Ascending aorta (tissue), 2 donors: ENCODE data around the gene TEAD1. TPM values are rescaled to one million over a fixed set of nuclear protein-coding genes. Genes with fewer than 3 reads are reported as not detected.
A peak's percentile ranks its signal among the peaks of the same experiment; 100 is the strongest.

ENCODE experiments used
- DNase-seq, 2 donors: peaks; one replicate each; pipeline ENCODE4 v3.0.0-alpha.2; 2019; ENCODE audit warnings: low spot score in 2 of 2
- H3K27ac ChIP-seq, 2 donors: fragments of 200-600 bp; sonication (generic); one replicate each; pipeline ENCODE4 v1.5.1; 2016 to 2017; ENCODE audit warnings: mild to moderate bottlenecking in 1 of 2
- H3K27me3 ChIP-seq: fragments of 200-600 bp; sonication (generic); one replicate; pipeline ENCODE4 v1.5.1; 2017
- H3K36me3 ChIP-seq, 2 donors: fragments of 200-600 bp; sonication (generic); one replicate each; pipeline ENCODE4 v1.5.1; 2016
- H3K4me1 ChIP-seq, 2 donors: fragments of 200-600 bp; sonication (generic); one replicate each; pipeline ENCODE4 v1.5.1; 2016 to 2017; ENCODE audit warnings: mild to moderate bottlenecking in 1 of 2
- H3K4me3 ChIP-seq, 2 donors: fragments of 200-600 bp; sonication (generic); one replicate each; pipeline ENCODE4 v1.5.1; 2016 to 2017; ENCODE audit warnings: mild to moderate bottlenecking in 1 of 2
- H3K9me3 ChIP-seq, 2 donors: fragments of 200-600 bp; sonication (generic); one replicate each; pipeline ENCODE4 v1.5.1; 2016
- intact Hi-C: fragments of 100-400 bp; cut with DNase I; formaldehyde crosslinking; loops from one replicate; pipeline ENCODE4 v1.15.1; 2023
- total RNA-seq: library from RNA; depleted of rRNA; stranded (reverse); fragments of >200 nt; gene quantifications from one replicate; pipeline ENCODE4 v1.1.0, GENCODE V29; 2016
- TF ChIP-seq, protein P1 (sequence below), 3 experiments: fragments of 200-600 bp in 2 of 3; fragments of 450-650 bp in 1 of 3; sonication (generic) in 2 of 3; IDR thresholded peaks; one replicate each; pipeline ENCODE4 v1.5.1; 2016 to 2019; ENCODE audit warnings: antibody characterized with exemption in 3 of 3, mild to moderate bottlenecking in 1 of 3, moderate library complexity in 1 of 3

Gene TEAD1
- total RNA-seq, 1 donor from 2014 or later: 112 TPM

DNA sequence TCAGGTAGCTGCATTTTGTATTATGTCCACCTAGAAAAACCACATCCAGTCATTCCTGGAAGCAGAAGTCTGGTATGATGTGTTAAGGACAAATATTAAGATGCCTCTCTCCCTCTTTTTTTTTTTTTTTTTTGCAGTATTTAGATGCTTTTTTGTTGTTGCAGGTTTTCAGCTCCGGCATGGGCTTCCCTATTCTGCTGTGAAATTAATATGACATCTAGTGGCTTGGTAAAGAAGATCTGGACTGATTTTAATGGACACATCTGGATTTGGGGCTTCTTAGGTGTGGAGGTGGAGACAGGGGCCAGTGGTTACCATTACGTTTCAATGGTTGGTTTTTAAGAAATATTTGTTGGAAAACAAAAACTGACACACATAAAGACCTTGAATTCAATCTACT, 287.4 kb downstream of the TEAD1 start:
- intact Hi-C loops: loop anchor here (5.0 kb wide), 1 partner anchor 381 kb away; no protein-coding TSS in a partner anchor

DNA sequence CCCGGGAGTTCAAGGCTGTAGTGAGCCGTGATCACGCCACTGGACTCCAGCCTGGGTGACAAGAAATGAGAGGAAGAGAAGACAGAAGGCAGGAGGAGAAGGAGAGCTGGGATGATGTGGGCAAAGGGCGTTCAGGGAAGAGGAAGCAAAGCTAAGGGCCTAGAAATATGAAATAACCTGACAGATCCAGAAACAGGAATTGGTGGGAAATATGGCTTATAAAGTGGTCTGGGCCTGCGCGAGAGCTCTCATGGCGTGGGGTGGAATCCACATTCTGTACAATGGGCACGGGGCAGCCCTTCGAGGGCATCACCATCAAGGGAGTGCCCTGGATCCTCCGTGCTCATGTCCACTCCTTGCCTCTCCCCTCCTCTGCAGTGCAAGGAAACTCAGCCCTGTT, 288.1 kb downstream of the TEAD1 start:
- no peak overlapping the region for H3K4me3 ChIP-seq
- no peaks in the 10 kb centered on the region for H3K4me1 ChIP-seq
- H3K36me3 ChIP-seq: no peaks in the 10 kb centered on the region
- TF ChIP-seq, protein P1, sequence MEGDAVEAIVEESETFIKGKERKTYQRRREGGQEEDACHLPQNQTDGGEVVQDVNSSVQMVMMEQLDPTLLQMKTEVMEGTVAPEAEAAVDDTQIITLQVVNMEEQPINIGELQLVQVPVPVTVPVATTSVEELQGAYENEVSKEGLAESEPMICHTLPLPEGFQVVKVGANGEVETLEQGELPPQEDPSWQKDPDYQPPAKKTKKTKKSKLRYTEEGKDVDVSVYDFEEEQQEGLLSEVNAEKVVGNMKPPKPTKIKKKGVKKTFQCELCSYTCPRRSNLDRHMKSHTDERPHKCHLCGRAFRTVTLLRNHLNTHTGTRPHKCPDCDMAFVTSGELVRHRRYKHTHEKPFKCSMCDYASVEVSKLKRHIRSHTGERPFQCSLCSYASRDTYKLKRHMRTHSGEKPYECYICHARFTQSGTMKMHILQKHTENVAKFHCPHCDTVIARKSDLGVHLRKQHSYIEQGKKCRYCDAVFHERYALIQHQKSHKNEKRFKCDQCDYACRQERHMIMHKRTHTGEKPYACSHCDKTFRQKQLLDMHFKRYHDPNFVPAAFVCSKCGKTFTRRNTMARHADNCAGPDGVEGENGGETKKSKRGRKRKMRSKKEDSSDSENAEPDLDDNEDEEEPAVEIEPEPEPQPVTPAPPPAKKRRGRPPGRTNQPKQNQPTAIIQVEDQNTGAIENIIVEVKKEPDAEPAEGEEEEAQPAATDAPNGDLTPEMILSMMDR (IDR thresholded peaks at IDR 0.05): no peak
- H3K27ac ChIP-seq: no peak overlapping the region
- intact Hi-C loops: loop anchor here (5.0 kb wide), 1 partner anchor 380 kb away; no protein-coding TSS in a partner anchor
- no peaks in the 10 kb centered on the region for H3K27me3 ChIP-seq
- no peaks in the 10 kb centered on the region for H3K9me3 ChIP-seq
- DNase-seq: no peak

More for the DNA sequence above, 287.4 kb downstream of the TEAD1 start:
- Histone ChIP-seq H3K4me1 (no peaks in the 10 kb centered on the region), H3K27ac (no peak overlapping the region), H3K36me3 (no peaks in the 10 kb centered on the region), H3K4me3 (no peak overlapping the region), H3K9me3 (no peaks in the 10 kb centered on the region), H3K27me3 (no peaks in the 10 kb centered on the region)
- TF ChIP-seq, protein P1 (IDR thresholded peaks at IDR 0.05): no peak
- no peak for DNase-seq

DNA sequence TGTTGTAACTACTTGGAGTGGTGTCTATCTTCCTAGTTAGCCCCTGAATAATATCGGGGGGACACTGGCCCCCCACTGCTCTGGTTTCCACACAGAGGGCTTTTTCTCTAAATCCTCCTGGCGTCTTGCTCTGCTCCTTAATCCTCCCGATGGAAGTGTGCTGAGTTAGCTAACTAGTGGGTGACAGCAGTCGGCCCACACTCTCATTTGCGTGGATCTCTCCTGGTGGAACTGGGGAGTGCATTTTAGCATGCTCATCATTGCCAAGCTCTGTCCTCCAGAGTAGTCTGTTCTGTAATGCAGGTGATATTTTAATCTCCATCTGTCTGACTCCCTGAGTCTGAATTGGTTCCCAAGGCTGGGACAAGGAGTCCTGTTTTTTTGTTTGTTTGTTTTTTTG, 288.8 kb downstream of the TEAD1 start:
- H3K4me1 ChIP-seq: no peaks in the 10 kb centered on the region
- intact Hi-C loops: loop anchor here (5.0 kb wide), 1 partner anchor 379 kb away; no protein-coding TSS in a partner anchor
- no peaks in the 10 kb centered on the region for H3K27me3 ChIP-seq
- no peaks in the 10 kb centered on the region for H3K9me3 ChIP-seq
- H3K36me3 ChIP-seq: no peaks in the 10 kb centered on the region
- no peak for DNase-seq
- no peak overlapping the region for H3K4me3 ChIP-seq
- TF ChIP-seq, protein P1 (IDR thresholded peaks at IDR 0.05): no peak
- no peak overlapping the region for H3K27ac ChIP-seq

DNA sequence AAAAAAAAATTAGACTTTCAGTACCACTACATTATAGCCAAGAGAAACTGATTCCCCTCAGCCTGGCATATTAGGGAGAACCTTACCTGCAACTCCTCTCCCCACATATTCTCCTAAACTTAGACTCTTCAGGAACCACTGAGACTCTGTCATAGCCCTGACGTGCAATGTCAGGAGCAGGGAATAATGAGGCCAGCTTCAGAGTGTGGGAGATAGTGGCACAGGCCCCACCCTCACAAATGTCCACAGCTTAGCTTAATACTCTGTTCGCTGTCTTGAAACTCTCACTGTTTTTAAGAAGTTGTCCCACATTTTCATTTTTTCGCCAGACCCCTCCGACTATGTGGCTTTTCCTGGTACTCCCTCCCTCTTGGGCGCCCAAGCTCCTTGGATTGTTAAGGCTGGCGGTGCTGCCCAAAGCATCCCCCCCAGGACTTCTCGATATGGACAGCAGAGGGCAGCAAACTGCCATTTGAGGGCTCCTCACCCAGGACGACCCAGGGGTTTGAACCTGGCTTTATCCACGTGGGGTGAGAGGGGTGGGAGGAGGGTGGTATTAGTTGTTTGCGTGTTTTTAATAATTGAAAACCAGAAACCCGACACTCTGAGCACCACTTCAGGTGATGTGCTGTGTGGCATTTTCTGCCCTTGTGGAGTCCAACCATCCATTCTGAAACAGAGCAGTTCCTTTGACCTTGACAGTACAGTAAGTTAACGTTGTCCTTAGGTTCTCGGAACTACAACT, 289.7 kb downstream of the TEAD1 start:
- no peaks in the 10 kb centered on the region for H3K27me3 ChIP-seq
- intact Hi-C loops: loop anchor here (5.0 kb wide), 1 partner anchor 378 kb away; no protein-coding TSS in a partner anchor
- H3K9me3 ChIP-seq: no peaks in the 10 kb centered on the region
- no peak overlapping the region for H3K27ac ChIP-seq
- peak in 1 of 2 donors; percentile 70 for DNase-seq
- no peaks in the 10 kb centered on the region for H3K4me1 ChIP-seq
- no peaks in the 10 kb centered on the region for H3K36me3 ChIP-seq
- TF ChIP-seq, protein P1 (IDR thresholded peaks at IDR 0.05): peak; percentile 47 to 88 (median 83)
- no peak overlapping the region for H3K4me3 ChIP-seq

DNA sequence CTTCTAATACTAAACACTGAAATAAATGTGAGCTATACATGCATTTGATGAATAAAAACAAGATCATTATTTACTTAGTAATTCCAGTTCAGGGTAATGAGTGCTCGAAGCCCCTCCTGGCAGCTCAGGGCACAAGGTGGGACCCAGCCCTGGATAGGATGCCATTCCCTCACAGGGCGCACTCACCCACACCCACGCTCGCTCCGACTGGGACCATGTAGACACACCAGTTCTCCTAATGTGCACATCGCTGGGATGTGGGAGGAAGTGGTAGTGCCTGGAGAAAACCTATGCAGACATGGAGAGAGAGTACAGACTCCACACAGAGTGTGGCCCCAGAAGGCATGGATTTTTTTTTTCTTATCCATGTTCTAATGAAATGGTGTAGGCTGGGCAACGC, 290.4 kb downstream of the TEAD1 start:
- intact Hi-C loops: loop anchor here (5.0 kb wide), 1 partner anchor 378 kb away; no protein-coding TSS in a partner anchor
- Histone ChIP-seq H3K27me3 (no peaks in the 10 kb centered on the region), H3K4me1 (no peaks in the 10 kb centered on the region), H3K9me3 (no peaks in the 10 kb centered on the region), H3K27ac (no peak overlapping the region), H3K36me3 (no peaks in the 10 kb centered on the region), H3K4me3 (no peak overlapping the region)
- DNase-seq: no peak
- TF ChIP-seq, protein P1 (IDR thresholded peaks at IDR 0.05): no peak
